ENCODE data around the gene MARK3.
"Not testable (repeated sequence)": the region's sequence is repeated elsewhere in the genome, so short reads cannot be mapped to it uniquely, and the experiment has no call there.

The MARK3 gene

GRCh38 chr14:103385152-103385928, at the start of gene MARK3:
Gene MARK3, plus strand, starts transcription at chr14:103385415. Its CDS starts 615 bp downstream, at chr14:103386030.
- DNase-seq, result peak; percentile 94 to 97

DNA sequence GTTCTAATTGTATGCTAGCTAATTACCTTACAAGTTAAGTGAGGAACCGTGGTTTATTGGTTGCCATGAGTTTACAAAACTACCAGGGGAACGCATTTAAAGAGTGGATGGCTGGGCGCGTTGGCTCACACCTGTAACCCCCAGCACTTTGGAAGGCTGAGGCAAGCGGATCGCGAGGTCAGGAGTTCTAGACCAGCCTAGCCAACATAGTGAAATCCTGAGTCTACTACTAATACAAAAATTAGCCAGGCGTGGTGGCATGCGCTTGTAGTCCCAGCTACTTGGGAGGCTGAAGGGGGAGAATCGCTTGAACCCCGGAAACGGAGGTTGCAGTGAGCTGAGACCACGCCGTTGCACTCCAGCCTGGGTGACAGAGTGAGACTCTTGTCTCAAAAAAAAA, 49.0 kb upstream of the MARK3 start:
- DNase-seq, result no peak

- no peak for DNase-seq
Observed at GRCh38 chr14:103337794-103338193, 47.4 kb upstream of the MARK3 start.

GRCh38 chr14:103339561-103339960, 45.7 kb upstream of the MARK3 start:
- no peak for DNase-seq

DNA sequence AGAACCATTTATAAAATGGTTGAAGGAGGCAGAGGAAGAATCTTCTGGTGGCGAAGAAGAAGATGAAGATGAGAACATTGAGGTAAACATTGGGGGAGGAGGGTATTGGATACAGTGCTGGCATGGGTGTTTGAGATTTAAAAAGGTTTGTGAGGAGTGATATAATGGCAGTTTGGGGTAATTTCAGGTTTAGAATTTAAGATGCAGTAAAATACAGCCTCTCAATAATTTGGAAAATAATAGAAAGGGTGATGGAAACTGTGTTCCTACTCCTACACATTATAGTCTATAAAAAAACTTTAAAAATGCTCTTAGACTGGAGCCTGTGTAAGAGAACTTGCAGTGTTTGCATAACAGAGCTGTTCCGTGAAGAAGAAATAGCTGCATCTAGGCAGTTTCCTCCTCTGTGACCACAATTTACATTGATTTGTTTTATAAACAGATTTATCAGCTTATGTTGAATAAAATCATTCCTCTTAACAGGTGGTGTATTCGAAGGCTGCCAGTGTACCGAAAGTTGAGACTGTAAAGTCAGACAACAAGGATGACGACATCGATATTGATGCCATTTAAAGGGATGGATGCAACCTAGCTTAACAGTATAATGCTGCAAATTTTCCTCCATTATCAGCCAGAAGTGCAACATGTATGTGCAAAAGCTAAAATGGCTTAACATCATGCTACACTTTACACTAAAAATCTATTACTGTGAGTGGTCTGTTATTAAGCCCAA, 44.6 kb upstream of the MARK3 start:
- no peak for DNase-seq

DNA sequence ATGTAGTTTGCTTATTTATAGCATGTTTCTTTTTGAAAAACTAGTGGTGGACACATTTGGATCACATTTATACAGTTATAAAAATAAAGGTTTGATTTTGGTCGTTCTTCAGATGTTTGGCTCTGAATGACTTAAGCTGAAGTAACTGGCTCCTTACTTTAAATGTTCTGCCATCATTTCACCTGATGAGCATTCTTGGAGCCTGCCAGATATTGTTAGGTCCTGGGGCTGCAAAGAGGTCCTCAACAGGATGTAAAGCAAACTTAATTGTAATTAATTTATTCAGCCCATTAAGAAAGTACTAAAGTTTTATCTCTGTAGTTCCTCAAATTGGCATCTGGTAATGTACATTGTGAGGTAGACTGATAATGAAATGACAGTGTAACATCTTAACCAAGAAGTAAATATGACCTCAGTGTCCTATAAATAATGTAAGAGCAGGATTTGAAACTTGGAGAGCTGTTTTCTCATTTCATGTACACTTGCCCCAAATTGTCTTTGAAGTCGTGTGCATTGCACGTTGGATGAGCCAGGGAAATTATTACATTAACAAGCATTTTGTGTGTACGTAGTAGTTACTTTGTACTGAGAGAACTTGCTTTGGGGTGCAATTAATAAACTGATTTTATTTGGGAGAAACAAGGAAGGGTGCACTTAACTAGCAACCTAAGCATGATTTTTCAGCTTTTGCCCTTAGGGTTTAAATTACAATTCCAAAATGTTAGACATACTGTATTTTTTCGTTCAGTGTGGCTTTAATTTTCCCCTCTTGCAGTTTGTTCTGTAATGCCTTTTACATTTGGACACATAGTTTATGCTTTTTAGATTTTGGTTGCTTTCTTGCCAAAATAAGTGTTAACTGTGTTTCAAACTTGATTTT, 43.7 kb upstream of the MARK3 start:
- no peak for DNase-seq

DNA sequence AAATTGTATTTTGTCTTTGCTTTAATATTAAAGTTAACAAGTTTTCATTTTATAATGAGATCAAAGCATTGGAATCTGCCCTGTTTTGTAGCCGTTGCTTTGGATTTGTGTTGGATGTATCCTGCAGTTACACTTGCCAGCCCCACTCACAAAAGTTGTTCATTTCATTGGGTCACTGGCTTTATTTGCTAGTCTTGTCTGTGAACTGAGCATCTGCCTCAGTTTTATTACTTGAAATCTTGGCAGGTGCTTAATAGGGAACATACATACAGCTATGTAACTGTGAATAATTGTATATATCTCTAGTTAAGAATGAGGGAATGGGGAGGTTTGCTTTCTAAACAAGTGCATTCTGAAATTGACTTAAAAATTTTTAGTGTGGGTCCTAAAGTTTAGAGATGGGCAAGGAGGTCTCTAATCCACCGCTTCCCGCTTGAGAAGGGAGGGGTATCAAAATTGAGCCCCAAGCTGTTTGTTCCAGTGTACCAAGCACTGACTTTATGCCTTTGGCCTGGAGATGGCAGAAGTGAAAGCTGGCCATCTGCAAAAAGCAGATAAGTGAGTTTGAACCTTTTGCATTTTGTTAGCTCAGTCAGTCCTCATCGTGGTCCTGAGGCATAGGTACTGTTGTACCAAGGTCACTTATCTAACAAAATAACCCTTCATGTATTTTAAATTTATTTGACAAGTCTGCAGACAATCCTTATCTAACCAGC, 41.9 kb upstream of the MARK3 start:
- DNase-seq, result no peak

DNA sequence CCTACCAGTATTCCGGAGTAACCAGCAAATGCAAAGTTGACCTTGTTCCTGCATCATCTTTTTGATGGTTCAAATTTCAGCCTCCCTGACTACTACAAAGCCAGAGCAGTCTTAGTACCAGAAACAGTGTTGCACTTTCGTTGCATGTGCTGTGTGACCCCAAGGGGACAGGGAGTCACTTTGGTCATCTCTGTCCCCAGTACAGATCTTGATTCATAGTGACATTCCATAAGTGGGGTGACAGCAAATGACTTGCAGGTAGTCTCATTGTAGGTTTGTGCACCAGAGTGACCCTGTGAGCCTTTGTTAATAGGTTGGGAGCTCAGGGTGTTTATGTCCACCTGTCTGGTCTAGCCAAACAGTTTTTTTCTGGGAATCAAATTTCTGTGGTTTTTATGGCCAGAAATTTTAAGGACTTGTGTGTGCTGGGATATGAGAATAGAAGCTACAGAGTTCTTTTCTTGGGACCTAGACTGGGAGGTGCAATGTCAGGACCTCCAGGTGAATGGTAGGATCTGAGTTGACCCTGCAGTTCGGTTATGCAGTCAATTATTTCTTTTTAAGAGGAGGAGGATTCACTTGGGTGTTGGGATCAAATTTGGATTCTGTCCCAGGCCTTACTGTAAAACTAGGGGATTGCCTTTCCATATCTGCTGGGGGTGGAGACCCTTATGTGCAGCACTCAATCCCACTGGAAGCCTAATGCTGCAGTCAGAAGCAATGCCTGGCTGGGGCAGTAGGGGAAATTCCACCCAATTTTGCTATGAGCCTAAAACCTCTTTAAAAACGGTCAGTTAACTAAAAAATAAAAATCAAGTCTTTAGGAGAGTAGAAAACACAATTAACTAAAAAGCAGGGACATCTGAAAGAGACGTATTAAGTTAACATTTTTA, 41.1 kb upstream of the MARK3 start:
- no peak for DNase-seq

DNA sequence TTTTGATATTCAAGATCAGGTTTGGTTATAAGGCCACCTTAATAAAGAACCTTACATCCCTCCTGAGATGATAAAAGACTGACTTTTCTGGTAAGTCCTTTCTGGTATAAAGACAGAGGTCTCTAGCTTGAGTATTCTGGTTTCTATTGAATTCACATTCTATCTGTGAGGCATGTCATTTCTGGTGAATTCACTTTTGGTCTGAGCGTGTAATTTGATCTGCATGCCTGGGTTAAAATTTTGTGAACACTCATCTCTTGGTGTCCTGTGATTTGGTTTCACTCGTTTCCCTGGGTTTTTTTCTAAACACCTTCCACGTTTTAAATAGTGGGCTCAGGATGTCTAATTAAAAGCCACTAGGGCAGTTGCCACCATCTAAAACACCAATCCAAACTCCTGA, 38.9 kb upstream of the MARK3 start:
- no peak for DNase-seq

DNA sequence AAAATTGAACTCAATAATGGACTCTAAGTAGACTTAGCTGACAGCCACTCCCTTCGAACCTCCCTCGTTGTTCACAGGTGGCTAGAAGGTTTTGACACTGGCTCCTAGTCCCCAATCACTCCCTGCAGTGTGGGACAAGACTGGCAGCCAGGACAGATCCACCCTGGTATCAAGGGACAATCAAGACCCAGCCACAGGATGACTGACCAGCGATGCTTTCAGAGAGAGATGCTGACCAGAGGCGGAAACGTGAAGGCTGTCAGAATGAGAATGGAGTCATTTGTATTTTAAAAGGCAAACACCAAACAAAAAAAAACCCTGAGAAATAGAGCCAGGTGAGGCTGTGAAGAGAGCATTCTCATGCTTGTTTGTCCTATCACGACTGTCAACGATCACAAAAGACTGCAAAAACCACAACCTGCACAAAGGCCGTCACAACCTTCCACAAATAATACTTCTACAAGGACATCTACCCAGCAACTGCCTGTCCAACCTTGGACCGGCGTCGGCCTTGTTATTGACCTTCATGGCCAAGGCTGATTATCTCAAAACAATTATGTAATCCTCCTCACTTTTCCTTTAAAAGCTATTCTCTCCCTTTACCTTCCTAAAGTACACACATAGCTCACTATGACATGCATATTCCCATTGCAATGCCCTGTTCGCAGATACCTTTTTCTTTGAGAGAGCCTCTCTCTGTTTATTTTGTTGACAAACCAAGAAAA, 38.0 kb upstream of the MARK3 start:
- DNase-seq, result no peak

DNA sequence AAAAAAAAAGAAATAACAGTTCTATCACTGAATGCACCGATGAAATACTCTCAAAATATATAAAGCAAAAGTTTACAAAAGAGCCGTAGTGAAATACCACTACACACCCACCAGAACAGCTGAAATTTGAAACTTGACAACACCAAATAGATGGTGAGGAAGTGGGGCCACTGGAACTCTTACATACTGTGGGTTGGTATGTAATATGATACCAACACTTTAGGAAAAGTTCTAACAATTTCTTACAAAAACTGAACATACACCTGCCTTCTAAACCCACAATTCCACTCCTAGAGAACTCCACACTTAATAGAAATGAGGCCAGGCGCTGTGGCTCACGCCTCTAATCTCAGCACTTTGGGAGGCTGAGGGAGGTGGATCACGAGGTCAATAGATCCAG, 37.1 kb upstream of the MARK3 start:
- DNase-seq, result no peak

GRCh38 chr14:103349982-103350381, 35.2 kb upstream of the MARK3 start:
- no peak for DNase-seq

GRCh38 chr14:103353362-103353761, 31.9 kb upstream of the MARK3 start:
- DNase-seq, result no peak

DNA sequence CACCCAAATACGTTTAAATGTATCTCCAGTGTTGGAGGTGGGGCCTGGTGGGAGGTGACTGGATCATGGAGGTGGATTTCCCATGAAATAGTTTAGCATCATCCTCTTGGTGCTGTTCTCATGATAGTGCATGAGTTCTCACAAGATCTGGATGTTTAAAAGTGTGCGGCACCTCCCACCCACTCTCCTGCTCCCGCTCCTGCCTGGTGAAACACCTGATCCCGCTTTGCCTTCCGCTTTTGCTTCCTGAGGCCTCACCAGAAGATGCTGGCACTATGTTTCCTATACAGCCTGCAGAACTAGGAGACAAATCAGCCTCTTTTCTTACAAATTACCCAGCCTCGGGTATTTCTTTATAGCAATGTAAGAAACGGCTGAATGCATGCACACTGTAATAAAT, 31.1 kb upstream of the MARK3 start:
- no peak for DNase-seq

GRCh38 chr14:103356024-103356682, 29.1 kb upstream of the MARK3 start:
- DNase-seq, result no peak

- not testable (repeated sequence) for DNase-seq
Observed at GRCh38 chr14:103357552-103357951, 27.7 kb upstream of the MARK3 start.

DNA sequence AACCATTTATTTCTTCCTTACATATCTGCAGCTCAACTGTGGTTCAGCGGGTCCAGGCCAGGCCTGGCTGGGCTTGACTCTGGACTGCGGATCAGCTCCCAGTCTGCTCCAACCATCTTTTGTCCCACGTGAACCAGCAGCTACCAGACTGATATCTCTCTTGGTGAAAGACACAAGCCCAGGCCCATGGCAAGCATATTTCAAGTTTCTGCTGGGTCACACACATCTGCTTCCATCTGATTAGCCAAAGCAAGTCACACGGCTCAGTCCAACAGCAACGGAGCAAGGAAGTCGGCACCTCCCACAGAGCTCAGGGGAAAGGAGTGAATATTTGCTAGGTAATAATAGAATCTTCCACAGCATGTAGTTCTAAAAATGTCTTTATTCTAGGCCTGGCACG, 24.7 kb upstream of the MARK3 start:
- DNase-seq, result no peak

DNA sequence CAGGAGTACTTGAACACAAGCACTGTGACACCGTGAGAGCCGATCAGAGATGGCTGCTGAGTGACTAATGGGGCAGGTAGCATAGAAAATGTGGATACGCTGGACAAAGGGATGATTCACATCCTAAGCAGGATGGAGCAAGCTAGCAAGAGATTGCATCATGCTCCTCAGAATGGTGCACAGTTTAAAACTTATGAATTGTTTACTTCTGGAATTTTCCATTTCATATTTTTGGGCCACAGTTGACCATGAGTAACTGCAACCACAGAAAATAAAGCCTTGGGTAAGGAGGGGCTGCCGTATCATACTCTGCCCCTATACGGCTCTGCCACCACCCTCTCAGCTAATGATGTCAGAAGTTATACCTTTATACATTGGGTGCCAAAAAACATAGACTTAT, 23.3 kb upstream of the MARK3 start:
- no peak for DNase-seq

- no peak for DNase-seq
Observed at GRCh38 chr14:103362780-103363179, 22.4 kb upstream of the MARK3 start.

DNA sequence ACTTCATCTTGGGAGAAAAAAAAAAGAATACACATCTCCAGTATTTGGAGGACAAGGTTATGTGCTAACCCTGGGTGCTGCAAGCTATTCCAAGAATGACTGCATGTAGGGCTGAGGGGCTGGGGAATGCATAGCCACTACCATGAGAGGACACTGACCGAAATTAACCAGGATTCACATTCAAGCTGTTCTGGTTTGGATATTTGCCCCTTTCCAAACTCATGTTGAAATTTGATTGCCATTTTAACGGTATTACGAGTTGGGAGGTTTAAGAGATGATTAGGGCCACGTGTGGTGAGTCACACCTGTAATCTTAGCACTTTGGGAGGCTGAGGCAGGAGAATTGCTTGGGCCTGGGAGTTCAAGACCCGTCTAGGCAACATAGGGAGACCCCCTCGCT, 18.5 kb upstream of the MARK3 start:
- no peak for DNase-seq

Data from hippocampal formation (tissue), 2 donors.